ENCODE measurements around the gene PRDM16.

Gene PRDM16

DNA sequence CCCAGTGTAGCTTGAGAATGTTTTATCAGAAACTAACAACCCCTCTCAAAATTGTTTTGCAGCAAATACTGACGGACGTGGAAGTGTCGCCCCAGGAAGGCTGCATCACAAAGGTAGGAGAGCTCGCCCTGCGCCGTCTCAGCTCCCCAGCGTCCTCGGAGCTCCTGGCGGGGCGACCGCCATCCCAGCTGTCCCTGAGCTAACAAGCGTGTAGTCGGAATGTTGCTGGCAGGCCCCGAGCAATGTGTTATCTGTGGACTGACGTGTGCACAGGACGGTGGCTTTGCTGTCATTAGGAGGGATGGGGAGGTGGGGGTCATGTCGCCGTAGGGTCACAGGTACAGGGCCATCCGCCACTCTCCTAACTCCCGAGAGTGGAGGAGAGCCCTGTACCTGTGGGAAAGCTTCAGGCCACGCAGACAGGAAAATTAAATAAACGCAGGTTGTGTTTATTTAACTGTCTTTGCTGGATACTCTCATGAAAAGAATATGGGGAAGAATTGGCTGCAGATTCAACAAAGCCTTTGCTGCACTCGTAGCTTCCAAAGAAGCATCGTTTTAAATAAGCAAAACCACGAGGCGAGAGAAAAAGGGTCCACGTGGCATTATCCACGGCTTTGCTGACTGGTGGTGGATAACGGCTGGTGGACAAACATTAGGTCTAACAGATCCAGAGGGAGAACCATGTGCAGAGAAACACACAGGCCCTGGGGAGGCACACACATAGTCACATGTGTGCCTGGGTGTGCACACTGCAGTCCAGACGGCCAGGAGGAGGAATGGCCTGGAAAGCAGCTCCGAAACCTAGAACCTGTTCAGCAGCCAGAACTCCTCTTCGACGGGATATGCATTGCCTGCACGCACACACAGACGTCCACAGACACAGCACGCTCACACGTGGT lies 175.3 kb downstream of the PRDM16 start:
- no peak for DNase-seq (ENCODE audit: low spot score)

DNA sequence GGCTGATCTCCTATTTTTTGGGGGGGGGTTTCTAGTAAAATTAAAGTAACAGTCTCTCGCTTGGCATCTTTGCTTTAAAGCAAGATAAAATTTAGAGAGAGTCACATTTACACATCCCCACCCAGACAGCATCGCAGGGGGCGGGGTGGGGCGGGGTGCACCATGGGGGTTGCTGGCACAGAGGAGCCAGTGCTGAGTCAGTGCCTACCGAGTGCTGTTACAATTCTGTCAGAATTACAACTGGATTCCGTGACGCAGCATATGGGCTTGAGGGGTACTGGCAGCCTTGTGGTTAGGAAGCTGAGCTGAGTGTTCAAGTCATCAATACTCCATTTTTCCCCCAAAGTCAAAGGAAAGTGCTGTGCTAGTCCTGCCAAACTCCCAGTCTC lies 175.9 kb downstream of the PRDM16 start:
- no peak for DNase-seq (ENCODE audit: low spot score)

- no peak for DNase-seq (ENCODE audit: low spot score)
Measured at GRCh38 chr1:3245344-3245743, 176.3 kb downstream of the PRDM16 start.

GRCh38 chr1:3245768-3246167 lies 176.8 kb downstream of the PRDM16 start:
- DNase-seq (ENCODE audit: low spot score): no peak

DNA sequence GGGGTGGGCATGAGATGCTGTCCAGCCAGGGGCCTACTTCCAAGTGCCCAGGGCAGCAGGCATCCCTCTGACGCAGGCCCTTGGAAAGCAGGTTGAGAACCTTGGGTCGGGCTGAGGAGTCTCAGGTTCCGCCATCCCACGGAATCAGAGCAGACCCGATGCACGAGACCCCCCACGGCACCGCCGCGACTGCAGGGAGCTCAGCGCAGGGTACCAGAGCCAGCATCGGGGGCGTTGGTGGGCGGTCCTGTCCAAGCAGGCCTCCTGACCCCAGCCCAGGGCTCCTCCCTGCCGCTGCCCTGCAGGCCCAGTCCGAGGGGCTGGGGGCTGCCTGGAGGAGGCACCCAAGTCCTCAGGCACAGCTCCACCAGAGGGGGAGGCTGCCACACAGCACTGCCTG lies 177.2 kb downstream of the PRDM16 start:
- DNase-seq (ENCODE audit: low spot score): no peak

GRCh38 chr1:3247521-3248121 lies 178.6 kb downstream of the PRDM16 start:
- no peak for DNase-seq (ENCODE audit: low spot score)

- DNase-seq (ENCODE audit: low spot score): no peak
Measured at GRCh38 chr1:3248155-3249141, 179.4 kb downstream of the PRDM16 start.

DNA sequence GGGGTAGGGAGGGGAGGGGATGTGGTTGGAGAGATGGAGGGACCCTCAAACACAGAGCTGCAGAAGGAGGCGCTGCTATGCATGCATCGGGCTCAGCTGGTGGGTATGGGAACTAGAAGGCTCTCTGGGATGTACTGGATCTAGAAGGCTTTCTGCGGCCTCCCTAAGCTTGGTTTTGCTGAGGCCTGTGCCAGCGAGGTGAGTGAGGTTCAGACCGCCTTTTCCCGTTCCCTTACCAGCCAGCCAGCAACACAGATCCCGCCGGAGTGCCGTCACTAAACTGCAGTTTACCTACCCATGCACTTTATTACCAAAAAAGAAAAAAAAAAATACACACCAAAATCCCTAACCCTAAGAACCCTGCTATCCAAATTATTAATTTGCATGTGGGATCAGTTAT lies 180.2 kb downstream of the PRDM16 start:
- no peak for DNase-seq (ENCODE audit: low spot score)

DNA sequence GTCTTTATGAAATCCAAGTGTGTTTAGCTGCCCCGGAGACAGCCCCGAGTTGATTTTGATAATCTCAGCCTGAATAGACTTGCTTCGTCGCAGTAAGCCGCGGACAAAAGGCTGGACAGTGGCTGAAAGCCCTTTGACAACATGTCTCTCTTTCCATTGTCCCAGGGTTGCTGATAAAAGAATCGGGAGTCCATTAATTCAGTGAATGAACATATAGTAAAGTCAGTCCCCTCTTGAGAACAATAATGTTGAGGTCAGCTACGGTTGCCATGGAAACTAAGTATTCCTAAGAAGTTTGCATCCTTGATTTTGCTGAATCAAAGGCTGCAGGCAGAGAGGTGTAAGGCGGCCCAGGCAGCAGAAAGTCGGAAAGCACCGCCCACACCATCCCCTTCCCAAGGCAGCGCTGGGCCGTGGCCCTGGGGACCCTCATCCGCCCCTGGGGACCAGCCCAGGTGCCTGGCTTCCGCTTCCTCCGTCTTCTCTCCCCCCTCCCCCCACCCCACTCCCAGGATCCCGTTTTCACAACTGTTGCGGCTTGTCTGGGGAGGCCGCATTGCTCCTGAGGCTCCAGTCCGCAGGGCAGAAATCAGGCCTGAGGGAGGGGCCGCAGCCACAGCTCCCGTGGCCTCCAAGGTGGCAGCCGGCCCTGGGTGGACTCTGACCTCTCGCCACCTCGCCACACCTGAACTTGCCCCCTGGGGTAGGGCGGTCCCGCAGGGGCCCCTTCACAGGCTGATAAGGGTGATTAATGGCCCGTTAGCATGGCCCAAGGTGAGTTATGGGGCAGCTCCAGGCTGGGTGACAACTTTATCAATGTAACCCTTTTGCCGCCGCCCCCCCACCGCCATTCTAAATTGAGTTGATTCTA lies 180.9 kb downstream of the PRDM16 start:
- no peak for DNase-seq (ENCODE audit: low spot score)

GRCh38 chr1:3250624-3251023 lies 181.6 kb downstream of the PRDM16 start:
- no peak for DNase-seq (ENCODE audit: low spot score)

DNA sequence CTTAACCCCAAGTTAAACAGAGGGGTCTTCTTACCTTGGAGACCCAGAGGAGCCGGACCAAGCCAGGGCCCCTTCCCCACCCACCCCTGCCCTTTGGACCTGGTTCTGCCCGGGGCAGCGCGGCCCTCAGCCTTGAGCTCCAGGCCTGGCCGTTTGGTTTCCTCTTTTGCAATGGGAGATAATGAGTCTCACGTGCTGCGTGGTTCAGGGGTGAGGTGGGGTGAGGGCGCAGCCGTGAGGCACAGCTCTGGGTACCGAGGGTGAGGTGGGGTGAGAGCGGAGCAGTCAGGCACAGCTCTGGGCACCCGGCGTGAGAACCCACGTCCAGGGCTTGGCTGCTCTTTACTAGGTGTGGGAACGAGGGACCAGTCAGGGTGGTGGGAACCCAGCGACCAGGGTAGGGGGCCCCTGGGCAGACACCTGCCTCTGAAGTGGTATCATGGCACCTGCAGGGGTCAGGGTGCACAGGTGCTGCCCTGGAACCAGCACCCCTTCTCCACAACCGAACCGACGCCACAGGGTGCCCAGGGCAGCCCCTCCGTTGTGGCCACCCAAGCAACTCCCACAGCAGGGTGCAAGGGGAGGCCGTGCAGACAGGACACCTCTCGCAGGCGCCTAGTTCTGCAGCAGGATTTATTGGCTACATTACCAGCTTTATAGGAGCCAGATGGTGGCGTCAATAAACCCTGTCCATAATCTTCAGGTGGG lies 182.2 kb downstream of the PRDM16 start:
- DNase-seq (ENCODE audit: low spot score): no peak

DNA sequence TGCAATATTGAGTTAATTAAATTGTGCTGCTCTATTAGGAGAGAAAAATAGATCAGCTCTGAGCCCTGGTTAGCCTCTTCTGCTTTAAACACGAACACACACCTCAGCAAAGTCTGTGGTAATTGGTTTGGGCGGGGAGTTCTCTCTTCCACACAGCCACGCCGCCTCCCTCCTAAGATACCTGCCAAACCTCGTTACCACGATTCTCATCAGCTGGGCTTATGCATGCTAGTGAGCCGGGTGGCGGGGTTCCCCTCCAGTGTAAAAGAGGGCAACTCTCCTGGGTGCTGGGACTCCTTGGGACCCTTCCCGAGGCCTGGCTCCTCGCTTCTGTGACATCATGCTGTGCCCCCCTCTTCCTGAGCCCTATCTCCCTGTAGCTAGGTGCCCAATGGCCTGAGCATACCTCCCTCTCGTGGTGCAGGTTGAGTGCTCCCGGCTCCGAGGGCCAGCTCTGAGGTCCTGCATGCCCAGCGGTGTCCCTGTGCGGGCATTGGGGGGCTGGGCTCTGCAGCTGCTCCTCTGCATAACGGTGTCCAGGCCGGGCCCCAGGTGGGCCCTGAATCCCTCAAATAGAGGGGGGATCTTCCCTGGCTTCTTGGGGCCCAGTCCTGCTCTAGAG lies 182.9 kb downstream of the PRDM16 start:
- no peak for DNase-seq (ENCODE audit: low spot score)

DNA sequence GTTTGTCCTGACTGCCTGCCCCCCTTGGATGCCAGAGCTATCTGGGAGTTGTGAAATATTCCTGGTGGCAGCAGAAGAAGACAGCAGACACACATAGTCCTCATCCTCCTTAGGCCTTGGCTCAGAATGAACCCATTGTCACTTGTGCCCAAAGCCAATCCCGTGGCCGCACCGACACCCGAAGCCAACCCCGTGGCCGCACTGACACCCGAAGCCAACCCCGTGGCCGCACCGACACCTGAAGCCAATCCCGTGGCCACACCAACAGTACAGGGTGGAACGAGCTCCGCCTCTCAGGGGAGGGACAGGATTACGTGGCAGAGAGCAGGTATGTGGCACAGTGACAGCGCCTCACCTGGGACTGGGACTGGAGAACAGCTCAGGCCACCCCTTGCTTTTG lies 186.7 kb downstream of the PRDM16 start:
- no peak for DNase-seq (ENCODE audit: low spot score)

GRCh38 chr1:3257788-3258187 lies 188.8 kb downstream of the PRDM16 start:
- no peak for DNase-seq (ENCODE audit: low spot score)

DNA sequence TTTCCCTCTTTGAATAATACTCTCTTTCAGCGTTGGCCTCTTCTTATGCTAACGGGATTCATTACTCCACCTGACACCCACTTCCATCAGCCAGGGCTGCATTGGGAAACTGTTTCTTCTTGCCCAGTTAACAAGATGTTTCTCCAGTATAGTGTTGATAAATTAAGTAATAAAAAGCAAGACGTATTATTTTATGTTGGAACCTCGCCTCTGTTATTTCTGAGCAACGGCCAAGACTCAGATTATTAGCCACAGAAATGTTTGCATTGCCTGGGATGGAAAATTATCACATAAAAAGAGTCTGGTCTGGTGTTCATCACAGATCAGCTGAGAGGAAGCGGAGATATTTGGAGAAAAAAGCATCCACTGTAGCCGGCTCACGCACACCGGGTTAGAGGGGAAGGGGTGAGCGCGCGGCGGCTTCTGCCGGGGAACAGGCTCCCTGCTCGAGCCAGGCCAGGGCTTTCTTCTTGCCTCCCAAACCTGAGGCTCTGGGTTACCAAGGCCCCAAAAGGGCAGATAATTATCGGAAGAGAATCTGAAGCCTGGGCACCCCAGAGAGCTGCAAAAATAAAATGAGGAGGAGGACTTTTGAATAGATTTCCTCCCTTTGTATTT lies 189.5 kb downstream of the PRDM16 start:
- DNase-seq (ENCODE audit: low spot score): no peak

DNA sequence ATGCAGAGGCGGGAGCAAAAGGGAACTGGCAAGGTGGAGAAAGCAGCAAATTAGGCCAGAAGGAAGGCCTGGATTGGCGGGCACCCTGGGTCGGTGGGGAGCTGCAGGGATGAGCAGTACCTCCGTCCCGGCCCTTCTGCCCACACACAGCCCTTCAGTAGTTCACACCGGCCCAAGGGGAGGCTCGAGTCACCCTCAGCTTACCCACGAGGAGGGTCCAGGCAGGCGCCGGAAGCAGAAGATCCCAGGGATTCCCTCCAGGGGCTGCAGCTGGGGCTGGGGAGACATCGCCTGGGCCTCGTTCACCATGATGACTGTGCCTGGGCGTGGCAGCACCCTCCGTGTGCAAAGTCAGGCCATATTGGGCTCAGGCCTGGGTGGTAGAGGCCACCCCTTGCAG lies 190.0 kb downstream of the PRDM16 start:
- no peak for DNase-seq (ENCODE audit: low spot score)

- DNase-seq (ENCODE audit: low spot score): no peak
Measured at GRCh38 chr1:3261007-3261968, 192.3 kb downstream of the PRDM16 start.

DNA sequence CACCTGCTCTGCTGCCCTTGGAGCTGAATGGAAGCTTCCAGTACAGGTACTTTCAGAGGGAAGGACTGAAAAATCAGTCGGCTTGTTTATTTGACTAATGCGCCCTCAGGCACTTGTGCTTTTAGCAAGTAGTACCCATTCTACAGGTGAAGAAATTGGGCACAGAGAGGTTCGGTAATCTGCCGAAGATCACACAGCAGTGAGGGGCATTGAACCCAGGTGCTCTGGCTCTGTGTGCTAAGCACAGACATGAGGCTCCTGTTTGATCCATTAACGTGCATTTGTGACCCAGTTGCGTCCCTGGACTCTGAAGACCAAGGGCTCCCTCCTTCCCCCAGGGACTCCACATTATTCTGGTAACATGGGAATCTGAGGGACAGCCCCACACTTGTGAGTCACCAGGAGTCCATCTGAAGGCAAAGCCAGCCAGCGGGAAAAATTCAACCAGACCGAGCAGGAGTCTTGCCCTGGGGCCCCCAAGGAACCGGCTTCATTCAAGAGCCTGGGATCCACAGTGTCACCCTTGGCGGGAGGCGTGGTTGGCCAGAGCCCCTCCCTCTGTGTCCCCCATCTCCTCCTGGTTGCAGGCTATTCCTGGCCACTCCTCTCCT lies 193.1 kb downstream of the PRDM16 start:
- DNase-seq (ENCODE audit: low spot score): no peak
